PC-3 (cell line): ENCODE results near the gene RFX4. TPM values are rescaled to one million over a fixed set of nuclear protein-coding genes. Genes with fewer than 3 reads are reported as not detected.

Experiments used
- ATAC-seq: fragments of 200-7000 bp; cut with Tn5 transposase; 2 replicates; pipeline ENCODE4 v1.9.1; 2020; ENCODE audit warnings: mild to moderate bottlenecking, moderate library complexity
- BruUV-seq: library from RNA; stranded (reverse); fragments of 400-500 nt; replicated peaks from 2 replicates; lab custom pipeline; 2021; lab: Mats Ljungman, UMichigan
- CTCF ChIA-PET: fragments of 300-600 bp; sonication (Branson Sonifier 250); formaldehyde crosslinking; loops from one replicate; lab custom pipeline; 2022; ENCODE audit warnings: antibody characterized with exemption; lab: Charles Lee
- POLR2A ChIA-PET: fragments of 300-600 bp; sonication (Branson Sonifier 250); formaldehyde crosslinking; loops from one replicate; lab custom pipeline; 2022; ENCODE audit warnings: antibody characterized with exemption; ENCODE audit not compliant: unreplicated experiment; lab: Charles Lee
- DNase-seq: peaks from one replicate; pipeline ENCODE4 v3.0.0-alpha.2; 2015
- H2AFZ ChIP-seq: fragments of 300-600 bp; sonication (generic); 2 replicates; pipeline ENCODE4 v1.6.0; 2016; ENCODE audit warnings: antibody characterized with exemption, low read length
- H3F3A ChIP-seq: fragments of 300-600 bp; sonication (generic); one replicate; pipeline ENCODE4 v1.6.0; 2017; ENCODE audit warnings: antibody characterized with exemption, low read length, control low read depth, mild to moderate bottlenecking; ENCODE audit not compliant: unreplicated experiment
- H3K27ac ChIP-seq: fragments of 300-600 bp; sonication (generic); 2 replicates; pipeline ENCODE4 v1.5.1; 2016; ENCODE audit warnings: mild to moderate bottlenecking, low read length
- H3K27me3 ChIP-seq: fragments of 300-600 bp; sonication (generic); 2 replicates; pipeline ENCODE4 v1.6.1; 2016; ENCODE audit warnings: low read length, mixed read lengths
- H3K36me3 ChIP-seq: fragments of 300-600 bp; sonication (generic); 2 replicates; pipeline ENCODE4 v1.6.1; 2016; ENCODE audit warnings: low read depth, mixed run types, low read length, mixed read lengths
- H3K4me1 ChIP-seq: fragments of 300-600 bp; sonication (generic); 2 replicates; pipeline ENCODE4 v1.5.1; 2016; ENCODE audit warnings: low read length; ENCODE audit not compliant: insufficient read depth
- H3K4me2 ChIP-seq: fragments of 300-600 bp; sonication (generic); 2 replicates; pipeline ENCODE4 v1.6.0; 2016; ENCODE audit warnings: low read length
- H3K4me3 ChIP-seq: fragments of 300-600 bp; sonication (generic); 2 replicates; pipeline ENCODE4 v1.5.1; 2016; ENCODE audit warnings: mild to moderate bottlenecking, low read length, mixed read lengths
- H3K79me2 ChIP-seq: fragments of 300-600 bp; sonication (generic); 2 replicates; pipeline ENCODE4 v1.6.1; 2017; ENCODE audit warnings: low read length, mixed read lengths
- H3K9ac ChIP-seq: fragments of 300-600 bp; sonication (generic); 2 replicates; pipeline ENCODE4 v1.6.0; 2016; ENCODE audit warnings: mild to moderate bottlenecking, low read length
- H3K9me2 ChIP-seq: fragments of 300-600 bp; sonication (generic); replicated peaks from 2 replicates; pipeline ENCODE4 v1.6.1; 2016; ENCODE audit warnings: mixed run types, low read length, mixed read lengths
- H3K9me3 ChIP-seq: fragments of 300-600 bp; sonication (generic); 2 replicates; pipeline ENCODE4 v1.6.1; 2016; ENCODE audit warnings: low read length, mixed read lengths
- H4K20me1 ChIP-seq: fragments of 300-600 bp; sonication (generic); 2 replicates; pipeline ENCODE4 v1.6.1; 2016; ENCODE audit warnings: low read length, mixed read lengths
- EZH2 ChIP-seq: fragments of 300-600 bp; sonication (generic); IDR thresholded peaks from one replicate; pipeline ENCODE4 v1.6.1; 2017; ENCODE audit warnings: antibody characterized with exemption, mild to moderate bottlenecking, low read length; ENCODE audit not compliant: unreplicated experiment
- EZH2phosphoT487 ChIP-seq: fragments of 300-600 bp; sonication (generic); IDR thresholded peaks from 2 replicates; pipeline ENCODE4 v1.6.1; 2018; ENCODE audit warnings: mild to moderate bottlenecking, antibody characterized with exemption, low read length, borderline replicate concordance
- intact Hi-C: fragments of 100-400 bp; cut with micrococcal nuclease; formaldehyde crosslinking; loops from 2 replicates; pipeline ENCODE4 v1.9.0; 2023
- total RNA-seq: library from RNA; depleted of rRNA; stranded (reverse); fragments of >200 nt; gene quantifications from 2 replicates; pipeline ENCODE4 v1.2.3, GENCODE V29; 2014; rRNA removed
- TF ChIP-seq, protein P1 (sequence below): fragments of 300-600 bp; sonication (generic); conservative IDR thresholded peaks from 2 replicates; pipeline ENCODE4 v1.5.1; 2017; ENCODE audit warnings: antibody characterized with exemption, low read depth, mild to moderate bottlenecking, low read length

Gene RFX4
- total RNA-seq, 1 experiment from 2014 or later, result not detected

GRCh38 chr12:106804668-106805067 lies 221.9 kb downstream of the RFX4 start:
- BruUV-seq, result no TSS peak
- TF ChIP-seq EZH2 (no peak), EZH2phosphoT487 (no peak)
- TF ChIP-seq, protein P1, sequence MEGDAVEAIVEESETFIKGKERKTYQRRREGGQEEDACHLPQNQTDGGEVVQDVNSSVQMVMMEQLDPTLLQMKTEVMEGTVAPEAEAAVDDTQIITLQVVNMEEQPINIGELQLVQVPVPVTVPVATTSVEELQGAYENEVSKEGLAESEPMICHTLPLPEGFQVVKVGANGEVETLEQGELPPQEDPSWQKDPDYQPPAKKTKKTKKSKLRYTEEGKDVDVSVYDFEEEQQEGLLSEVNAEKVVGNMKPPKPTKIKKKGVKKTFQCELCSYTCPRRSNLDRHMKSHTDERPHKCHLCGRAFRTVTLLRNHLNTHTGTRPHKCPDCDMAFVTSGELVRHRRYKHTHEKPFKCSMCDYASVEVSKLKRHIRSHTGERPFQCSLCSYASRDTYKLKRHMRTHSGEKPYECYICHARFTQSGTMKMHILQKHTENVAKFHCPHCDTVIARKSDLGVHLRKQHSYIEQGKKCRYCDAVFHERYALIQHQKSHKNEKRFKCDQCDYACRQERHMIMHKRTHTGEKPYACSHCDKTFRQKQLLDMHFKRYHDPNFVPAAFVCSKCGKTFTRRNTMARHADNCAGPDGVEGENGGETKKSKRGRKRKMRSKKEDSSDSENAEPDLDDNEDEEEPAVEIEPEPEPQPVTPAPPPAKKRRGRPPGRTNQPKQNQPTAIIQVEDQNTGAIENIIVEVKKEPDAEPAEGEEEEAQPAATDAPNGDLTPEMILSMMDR, result no peak
- no peak for ATAC-seq
- Histone ChIP-seq H3K4me1 (no peaks in the 10 kb centered on the region), H3K4me2 (no peak overlapping the region), H3K9ac (no peak overlapping the region), H3K4me3 (no peak overlapping the region), H3K36me3 (no peaks in the 10 kb centered on the region), H3K27ac (no peak overlapping the region), H4K20me1 (no peaks in the 10 kb centered on the region), H3K9me2 (no peaks in the 10 kb centered on the region), H3K9me3 (no peaks in the 10 kb centered on the region), H3K79me2 (no peaks in the 10 kb centered on the region), H2AFZ (no peak overlapping the region), H3F3A (no peaks in the 10 kb centered on the region), H3K27me3 (no peaks in the 10 kb centered on the region)
- DNase-seq, result no peak
- intact Hi-C loops, result no loop called here
- POLR2A ChIA-PET, result no interaction called here
- CTCF ChIA-PET, result no interaction called here

Other genes starting within 250 kb of the RFX4 start
- 23.4 and 24.3 TPM in 2 replicates for gene POLR3B, start 225.3 kb upstream of the RFX4 start, total RNA-seq
- gene RIC8B, start 191.7 kb downstream of the RFX4 start, total RNA-seq, result 8.6 and 8.8 TPM in 2 replicates